Fibroblast of skin of right biceps (primary cell): ENCODE results near the gene RPS17.
"Not testable (repeated sequence)": the region's sequence is repeated elsewhere in the genome, so short reads cannot be mapped to it uniquely, and the experiment has no call there.

ENCODE experiments used
- DNase-seq: peaks from one replicate; pipeline ENCODE4 v3.0.0-alpha.2; 2013

RPS17 gene

DNA sequence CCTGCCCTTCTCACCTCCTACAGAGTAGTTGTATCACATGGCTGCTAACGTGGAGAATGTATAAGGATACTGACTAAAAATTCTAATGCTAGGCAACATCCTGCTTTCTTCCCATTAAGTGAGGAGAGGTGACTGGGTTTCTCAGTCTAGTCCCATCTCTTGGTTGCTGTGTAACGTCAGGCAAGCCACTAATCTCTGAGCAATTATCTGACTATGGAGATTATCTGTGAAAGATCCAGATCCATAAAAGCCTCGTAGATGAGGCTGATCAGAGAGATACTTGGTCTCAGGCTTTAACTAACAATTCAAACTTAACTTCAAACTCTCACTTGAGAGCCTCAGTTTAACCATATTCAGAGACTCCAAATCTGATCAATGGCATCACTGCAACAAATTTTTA lies 4.7 kb upstream of the RPS17 start:
- DNase-seq: no peak

DNA sequence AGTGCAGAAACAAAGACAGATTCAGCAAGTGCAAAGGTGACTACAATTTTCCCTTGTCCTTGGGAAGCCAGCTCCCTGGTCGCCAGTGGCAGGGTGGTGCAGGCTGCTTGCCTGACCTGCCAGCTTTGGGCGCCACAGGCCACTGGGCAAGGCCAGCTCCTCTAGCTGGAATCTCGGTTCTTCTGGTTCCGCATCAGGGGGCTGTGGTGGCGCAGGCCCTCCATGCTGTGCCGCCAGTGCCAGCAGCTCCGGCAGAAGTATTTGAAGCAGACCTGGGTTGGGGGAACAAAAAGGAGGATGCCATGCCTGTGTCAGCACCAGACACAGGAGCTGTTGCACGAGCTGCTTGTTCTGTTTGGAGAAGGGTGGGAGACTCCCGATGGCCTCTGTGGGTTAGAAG lies 4.2 kb upstream of the RPS17 start:
- DNase-seq: no peak

DNA sequence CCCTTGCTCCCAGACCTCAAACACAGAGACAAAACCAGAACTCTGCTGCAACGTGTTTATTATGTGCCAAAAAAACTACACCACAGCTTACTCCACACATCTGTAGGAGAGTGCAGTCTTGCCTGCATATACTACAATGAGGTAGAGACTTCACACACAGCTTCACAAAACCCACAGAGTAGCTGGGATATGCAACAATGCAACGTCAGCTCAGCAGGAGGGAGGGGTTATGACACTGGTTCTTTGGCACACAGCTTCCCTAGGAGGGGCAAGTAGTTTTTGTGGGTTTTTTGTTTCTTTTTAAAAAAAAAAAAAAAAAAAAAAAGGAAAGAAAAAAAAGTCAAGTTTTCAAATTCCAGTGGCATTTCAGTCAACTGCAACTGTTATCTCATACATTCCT lies 2.9 kb upstream of the RPS17 start:
- DNase-seq: peak; percentile 84

DNA sequence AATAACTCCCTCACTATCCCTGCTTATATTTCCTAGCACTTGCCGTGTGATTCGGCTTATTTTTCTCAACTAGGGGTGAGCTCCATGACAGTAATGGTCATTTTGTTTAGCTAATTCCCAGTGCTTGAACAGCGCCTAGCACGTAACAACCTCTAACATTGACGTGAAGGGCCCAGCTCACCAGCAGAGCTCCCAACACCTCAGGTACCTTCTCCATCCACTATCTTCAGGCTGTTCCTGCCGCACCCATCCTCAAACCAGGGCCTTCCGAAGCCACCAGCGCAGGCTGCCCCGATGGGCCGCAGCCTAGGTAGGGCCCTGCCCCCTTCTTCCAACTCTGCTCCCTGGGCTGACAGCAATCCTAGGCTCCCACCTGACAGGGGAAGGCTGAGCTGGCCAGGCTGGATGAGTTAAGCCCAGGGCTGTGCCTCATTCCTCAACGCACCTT lies 751 bp upstream of the RPS17 start:
- DNase-seq: no peak

DNA sequence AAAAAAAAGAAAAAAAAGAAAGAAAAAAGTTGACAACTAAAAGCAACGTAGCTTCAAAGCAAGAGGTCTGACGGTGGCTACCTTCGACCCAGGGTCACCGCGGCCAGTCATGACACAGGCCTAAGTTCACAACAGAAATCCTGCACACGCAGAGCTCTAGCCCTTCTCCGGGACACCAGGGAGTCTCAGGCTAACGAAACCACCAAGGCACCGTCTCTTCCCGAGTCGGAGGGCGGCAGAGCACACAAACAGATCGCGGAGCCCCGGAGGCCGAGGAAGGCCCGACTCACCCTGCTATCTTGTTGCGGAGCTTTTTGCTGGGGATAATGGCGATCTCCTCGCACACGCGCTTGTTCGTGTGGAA lies 584 bp downstream of the RPS17 start:
- no peak for DNase-seq

DNA sequence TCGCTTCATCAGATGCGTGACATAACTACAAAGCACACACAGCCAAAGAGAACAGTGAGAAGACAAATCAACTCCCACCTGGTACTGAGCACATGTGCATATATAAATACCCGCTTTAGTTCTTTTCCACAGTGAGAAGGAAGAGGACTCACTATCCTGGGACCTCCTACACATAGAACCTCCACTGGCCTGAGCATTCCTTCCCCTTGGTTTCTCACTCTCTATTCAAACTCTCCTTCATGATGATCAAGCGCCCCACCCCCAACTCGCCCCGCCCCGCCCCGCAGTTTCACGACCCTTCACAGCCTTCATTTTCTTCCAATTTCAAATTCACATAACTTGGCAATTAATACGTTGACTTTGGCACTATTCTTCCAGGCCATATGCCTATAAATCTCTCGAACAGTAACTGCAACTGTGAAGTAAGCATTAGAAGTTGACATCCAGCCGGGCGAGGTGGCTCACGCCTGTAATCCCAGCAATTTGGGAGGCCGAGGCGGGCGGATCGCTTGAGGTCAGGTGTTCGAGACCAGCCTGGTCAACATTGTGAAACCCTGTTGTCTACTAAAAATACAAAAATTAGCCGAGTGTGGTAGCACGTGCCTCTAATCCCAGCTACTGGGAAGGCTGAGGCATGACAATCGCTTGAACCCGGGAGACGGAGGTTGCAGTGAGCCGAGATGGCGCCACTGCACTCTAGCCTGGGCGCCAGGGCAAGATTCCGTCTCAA lies 1.1 kb downstream of the RPS17 start:
- DNase-seq: no peak

DNA sequence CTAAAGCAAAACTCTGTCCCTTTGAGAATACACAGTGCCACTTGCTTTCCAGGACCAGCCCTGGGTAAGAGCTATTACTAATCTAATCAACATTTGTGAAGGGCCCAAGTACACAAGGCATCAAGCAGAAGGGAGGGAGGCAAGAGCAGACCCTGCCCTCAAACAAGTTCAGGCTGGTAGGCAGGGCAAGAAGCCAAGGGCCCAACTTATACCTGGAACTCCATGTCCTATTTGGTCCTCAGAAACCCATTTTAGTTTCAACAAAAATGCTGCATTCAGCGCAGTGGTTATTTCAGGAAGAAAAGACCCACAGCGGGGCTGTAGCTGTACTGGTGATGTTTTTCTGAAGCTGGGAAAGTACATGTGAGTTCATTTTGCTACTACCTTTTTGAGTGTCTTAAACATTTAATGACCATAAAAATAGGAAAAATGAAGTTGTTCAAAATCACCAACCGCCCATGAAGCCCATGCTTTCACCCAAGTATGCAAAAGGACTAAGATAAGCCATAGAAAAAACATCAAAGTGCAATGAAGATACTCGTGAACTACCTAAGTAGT lies 2.8 kb downstream of the RPS17 start:
- DNase-seq: no peak

DNA sequence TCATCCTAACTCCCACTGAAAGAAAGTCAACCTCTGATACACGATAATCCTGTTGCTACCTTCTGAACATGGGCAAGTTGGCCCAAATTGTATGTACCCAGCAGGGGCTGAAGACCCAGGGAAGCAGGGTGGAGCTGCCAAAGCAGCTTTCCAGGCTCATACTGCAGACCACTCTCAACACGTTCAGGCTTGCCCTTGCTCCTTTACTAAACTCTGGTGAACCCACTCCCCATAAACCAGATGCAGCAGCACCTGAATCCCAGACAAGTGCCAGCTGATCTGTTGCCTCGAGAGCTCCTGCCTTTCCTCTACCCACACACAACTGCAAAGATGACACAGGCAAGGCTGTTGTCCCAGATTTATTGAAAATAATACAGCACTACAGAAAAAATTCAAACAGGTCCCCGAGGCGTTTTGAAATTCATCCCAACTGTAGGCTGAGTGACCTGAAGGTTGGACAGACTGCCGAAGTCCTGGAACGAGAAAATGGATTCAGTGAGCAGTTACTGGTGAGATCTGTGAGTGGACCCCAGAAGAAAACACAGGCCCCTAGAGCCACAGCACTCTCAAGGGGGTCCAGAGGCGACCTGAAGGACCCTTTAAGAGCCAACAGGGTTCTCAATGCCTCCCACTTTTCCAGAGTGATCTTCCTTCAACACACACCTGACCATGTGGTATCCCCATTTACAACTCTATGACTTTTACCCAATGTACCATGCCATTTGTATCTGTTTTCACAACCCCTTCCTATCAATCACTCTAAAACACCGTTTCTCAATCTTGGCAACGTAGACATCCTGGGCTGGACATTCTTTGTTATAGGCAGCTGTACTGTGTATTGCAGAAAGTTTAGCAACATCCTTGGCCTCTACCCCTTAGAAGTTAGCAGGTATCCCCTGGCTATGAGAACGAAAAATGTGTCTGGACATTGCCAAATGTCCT lies 3.6 kb downstream of the RPS17 start:
- DNase-seq: no peak

DNA sequence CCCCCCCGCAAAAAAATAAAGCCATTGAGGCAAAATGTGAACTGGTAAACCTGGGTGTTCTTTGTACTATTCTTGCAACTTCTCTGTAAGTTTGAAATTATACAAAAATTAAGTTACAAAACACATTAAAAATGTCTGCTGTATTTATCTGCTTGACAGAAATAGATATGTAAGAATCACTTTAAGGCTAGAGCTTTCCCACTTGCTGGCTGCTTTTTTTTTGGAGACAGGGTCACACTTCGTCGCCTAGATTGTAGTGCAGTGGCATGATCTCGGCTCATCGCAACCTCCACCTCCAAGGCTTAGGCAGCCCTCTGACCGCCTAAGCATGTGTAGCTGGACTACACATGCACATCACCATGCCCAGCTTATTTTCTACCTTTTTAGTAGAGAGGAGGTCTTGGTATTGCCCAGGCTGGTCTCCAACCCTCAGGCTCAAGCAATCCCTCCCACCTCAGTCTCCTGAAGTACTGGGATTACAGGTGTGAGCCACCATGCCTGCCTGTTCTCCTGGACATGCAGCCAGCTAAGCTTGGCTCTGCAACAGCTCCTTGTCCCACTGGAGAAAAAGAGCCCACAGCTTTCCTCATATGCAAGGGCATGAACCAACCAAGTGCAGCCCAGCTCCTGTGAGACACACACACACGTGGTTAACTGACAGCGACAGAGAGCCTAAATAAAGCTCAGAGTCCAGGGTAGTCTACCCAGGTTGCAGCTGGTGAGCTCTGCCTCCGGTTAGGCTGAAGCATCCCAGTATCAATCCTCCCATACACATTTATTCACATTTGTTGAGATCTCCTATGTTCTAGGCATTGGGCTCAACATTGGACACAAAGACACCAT lies 4.5 kb downstream of the RPS17 start:
- no peak for DNase-seq

DNA sequence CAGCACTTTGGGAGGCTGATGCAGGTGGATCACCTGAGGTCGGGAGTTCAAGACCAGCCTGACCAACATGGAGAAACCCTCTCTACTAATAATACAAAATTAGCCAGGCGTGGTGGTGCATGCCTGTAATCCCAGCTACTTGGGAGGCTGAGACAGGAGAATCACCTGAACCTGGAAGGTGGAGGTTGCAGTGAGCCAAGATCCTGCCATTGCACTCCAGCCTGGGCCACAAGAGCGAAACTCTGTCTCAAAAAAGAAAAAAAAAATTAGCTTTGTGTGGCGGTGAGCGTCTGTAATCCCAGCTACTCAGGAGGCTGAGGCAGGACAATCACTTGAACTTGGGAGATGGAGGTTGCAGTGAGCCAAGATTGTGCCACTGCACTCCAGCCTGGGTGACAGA lies 5.1 kb downstream of the RPS17 start:
- not testable (repeated sequence) for DNase-seq

DNA sequence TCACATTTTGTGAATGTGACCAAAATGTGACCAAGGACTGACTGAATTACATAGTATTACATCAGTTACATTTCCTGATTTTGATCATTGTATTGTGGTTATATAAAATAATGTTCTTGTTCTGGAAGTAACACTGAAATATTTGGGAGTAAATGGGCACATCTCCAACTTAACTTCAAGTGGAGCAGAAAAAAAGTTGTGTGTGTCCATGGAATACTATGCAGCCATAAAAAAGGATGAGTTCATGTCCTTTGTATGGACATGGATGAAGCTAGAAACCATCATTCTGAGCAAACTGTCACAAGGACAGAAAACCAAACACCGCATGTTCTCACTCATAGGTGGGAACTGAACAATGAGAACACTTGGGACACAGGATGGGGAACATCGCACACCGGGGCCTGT lies 5.8 kb downstream of the RPS17 start:
- DNase-seq: not testable (repeated sequence)

DNA sequence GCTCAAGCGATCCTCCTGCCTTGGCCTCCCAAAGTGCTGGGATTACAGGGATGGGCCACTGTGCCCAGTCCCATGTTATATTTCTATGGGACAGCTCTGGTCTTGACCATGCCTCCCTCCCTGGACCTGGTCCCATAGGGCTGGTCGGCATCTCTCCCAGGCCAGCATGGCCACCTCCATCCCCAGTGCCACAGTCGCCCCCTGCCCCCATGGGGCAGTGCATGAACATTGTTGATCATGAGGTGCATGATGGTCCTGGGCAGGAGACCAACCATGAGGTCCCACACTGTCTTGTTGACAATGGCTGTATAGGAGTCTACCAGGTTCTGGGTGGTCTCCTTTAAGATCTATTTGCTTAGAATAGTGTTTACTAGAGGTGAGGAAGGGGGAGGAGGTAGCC lies 6.5 kb downstream of the RPS17 start:
- no peak for DNase-seq

DNA sequence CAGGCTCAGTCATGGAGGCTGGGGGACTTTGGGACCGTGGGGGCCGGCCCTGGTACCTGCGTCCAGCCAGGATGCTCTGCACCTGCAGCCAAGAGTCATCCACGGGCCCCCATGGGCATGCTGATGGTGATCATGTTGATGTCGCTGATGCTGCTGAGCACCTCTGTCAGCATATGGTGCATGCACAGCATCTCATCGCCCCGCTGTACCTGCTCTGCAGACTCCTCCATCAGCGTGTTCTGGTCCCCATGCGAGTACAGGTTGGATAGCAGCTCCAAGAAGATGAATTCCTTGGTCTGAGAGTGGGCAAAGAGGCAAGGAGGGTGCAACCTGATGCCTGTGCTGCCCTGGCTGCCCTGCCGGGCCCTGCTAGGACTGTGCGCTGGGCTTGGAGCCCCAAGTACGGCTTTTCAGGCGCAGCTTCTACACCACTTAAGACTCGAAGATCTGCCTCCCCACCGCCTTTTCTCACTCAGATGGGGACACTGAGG lies 7.2 kb downstream of the RPS17 start:
- DNase-seq: no peak

DNA sequence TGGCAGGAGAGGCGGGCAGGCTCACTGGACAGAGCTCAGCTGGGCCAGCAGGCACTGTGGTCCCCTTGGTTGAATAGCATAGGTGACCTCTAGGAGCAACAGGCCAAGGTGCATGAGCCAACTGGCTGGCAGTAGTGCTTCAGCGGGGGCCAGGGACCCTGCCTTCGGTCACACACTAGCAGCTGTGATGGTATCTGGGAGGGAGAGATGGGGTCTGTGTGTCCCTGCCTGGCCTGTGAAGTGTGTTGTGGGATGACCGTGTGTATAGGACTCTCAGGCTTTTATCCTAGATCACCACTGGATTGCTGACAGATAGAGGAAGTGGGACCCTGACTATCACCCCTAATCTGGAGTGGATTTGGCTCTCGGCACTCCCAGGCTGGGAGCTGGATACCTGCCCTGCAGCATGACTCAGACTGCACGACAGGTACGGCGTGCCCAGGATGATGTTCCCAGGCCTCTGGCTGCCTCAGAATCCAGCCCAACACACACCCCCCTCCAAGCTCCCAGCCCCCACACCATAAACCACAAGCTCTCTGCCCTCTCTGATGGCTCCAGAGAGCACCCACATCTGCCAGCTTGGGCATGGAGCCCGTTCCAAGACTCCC lies 7.8 kb downstream of the RPS17 start:
- DNase-seq: no peak

DNA sequence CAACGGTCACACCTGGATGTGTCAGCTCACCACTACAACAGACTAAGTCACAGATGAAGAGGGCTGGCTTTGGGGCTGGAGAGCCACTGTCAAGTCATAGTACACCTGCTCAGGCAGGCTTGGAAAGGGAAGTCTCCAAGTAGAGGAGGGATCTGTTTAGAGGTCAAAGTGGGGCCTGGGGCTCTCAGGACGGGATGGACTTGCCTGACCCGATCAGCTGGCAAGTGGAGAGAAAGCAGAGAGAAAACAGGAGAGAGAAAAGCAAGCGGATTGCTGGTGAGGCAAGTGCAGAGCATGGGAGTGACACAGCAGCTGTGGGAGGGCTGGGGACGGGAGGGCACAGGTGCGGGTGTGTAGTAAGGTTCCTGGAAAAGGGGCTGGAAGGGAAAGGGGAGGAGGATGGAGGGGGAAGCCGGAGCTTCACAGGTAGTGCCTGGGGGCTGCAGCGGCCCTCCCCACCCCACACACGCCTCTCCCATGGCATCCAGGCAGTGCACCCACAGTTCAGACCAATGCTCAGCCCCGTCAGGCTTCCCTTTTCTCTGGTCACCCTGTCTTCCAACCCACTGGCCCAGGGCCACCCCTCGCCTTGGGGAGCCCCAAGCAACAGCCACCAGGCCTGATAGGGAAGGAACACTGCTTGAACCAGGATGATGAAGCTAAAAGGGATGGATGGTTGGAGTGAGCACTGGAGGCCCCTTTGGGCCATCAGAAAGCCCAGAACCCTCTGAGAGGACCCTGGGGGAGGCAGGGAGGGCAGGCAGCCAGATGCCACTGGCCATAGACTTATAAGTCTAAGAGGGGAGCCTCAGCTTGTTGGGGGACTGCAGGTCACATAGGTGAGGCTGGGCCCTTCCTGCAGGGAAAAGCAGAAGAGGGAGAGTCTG lies 8.5 kb downstream of the RPS17 start:
- no peak for DNase-seq

DNA sequence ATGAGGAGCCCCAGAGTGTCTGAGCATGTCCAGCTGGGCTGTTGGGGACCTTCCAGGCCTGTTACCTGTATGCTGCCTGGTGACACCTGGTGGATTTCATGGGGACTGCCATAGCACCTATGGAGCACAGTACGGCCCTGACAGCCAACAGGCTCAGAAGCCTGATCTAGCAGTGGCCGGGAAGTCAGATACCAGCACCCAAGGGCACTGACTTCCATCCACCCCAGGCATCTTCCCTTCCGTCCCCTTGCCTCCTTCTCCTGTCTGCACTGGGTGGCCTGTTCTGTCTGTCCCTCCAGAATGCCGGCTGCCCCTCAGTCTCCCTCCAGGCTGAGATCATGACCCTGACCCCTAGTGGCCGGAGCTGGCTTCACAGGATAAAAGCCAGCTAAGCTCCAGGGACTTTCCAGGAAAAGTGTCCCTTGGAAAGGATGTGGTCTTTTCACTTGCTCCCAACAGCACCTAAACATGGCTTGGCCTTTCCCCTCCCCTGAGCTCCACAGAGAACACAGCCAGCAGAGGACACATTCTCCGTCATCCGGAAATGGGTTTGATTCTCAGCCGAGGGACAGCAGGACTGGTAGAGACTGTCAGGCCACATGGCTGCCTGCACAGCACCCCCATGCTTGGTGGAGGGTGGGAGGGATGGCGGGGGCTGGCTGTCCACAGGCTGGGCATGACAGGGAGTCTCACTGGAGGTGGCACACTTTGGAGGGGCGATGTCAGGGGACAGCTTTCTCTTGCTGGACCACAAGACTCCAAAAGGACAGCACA lies 9.5 kb downstream of the RPS17 start:
- DNase-seq: peak; percentile 62

DNA sequence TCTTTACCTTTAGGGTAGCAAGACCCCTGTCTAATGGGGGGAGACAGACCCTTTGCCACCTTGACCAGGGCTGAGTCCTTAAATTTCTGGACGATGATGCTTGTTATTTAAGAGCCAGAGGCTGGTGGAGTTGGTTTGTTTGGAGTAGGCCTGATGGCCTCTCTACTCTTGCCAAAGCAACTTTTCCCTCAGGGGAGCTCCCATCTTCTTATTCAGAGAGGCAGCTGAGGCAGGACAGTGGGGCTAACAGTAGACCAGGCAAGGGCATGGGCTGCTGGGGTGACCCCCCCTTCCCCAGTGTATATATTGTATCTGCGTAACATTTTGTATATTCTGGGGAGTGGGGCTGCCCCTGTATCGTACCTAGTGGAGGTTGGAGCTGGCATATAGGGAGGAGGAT lies 10.3 kb downstream of the RPS17 start:
- no peak for DNase-seq

DNA sequence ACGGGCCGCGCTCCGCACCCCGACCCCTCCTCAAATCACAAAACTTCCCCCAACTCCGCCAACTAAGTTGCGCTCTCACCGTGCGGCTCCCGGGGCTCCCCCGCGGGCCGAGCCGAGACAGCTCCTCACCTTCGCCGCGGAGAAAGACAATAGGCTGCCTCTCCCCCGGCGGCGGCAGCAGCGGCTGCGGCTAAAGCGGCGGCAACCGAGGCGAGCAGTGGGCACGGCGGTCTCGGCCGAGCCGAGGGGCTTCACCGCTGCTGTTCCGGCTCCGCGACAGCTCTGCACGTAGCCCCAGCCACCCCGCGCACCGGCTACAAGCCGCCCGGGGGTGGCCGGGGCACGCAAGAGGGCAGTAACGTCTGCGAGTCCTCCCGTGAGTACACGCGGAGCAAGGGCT lies 26.7 kb downstream of the RPS17 start:
- not testable (repeated sequence) for DNase-seq

DNA sequence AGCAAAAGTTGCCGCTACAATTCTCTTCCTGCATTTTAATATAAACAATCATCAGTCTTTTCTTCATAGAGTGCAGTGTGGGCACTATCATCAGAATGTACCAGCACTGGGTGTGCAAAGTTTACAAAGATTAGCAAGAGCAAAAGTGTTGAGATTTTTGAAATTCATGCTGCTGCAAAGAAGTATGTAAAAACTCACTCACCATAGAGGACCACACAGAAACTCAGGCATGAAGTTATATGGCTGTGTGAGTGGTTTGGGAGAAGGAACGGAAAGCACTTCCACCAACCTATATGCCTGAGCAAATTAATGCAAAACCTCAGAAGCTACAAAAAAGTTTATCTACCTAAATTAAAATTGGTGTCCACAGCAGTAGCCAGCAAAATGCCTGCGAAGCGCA lies 32.6 kb downstream of the RPS17 start:
- peak; percentile 13 for DNase-seq

DNA sequence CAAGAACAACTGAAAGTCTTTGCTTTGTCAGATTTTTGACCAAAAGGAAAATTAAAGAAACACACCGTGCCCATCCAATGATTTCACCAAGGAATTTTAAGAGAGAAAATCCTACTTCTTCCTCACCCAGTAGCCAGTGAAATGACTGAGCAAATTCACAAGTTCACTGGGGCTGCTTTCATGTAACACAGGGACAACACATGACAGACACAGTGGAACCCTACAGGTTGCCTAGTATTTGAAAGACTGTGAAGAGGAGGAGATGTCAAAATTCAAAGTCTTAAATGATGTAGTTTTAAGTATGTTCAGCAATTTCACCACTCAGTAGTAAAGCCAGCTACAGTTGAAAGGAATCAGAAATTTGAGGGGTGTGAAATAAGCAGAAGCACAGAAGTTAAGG lies 33.2 kb downstream of the RPS17 start:
- DNase-seq: not testable (repeated sequence)
